Measurements from ENCODE around the gene NIBAN1.
"Not testable (repeated sequence)": the region's sequence is repeated elsewhere in the genome, so short reads cannot be mapped to it uniquely, and the experiment has no call there.

The NIBAN1 gene

GRCh38 chr1:184974056-184974836 is at the start of gene NIBAN1:
Gene NIBAN1, minus strand, starts transcription at chr1:184974508. Its CDS starts 152 bp downstream, at chr1:184974356.
- peak in 5 of 58 donors; percentile 1 to 42 (median 4) for DNase-seq

GRCh38 chr1:185017966-185018365 is 43.7 kb upstream of the NIBAN1 start:
- no peak for DNase-seq

- DNase-seq, result no peak
Measured at GRCh38 chr1:185017338-185017737, 43.0 kb upstream of the NIBAN1 start.

- no peak for DNase-seq
Measured at GRCh38 chr1:185016880-185017279, 42.6 kb upstream of the NIBAN1 start.

GRCh38 chr1:185015631-185016030 is 41.3 kb upstream of the NIBAN1 start:
- DNase-seq, result no peak

- no peak for DNase-seq
Measured at GRCh38 chr1:185014941-185015340, 40.6 kb upstream of the NIBAN1 start.

GRCh38 chr1:185010361-185010760 is 36.1 kb upstream of the NIBAN1 start:
- DNase-seq, result no peak

- DNase-seq, result no peak
Measured at GRCh38 chr1:185008838-185009237, 34.5 kb upstream of the NIBAN1 start.

- not testable (repeated sequence) for DNase-seq
Measured at GRCh38 chr1:185001312-185001880, 27.1 kb upstream of the NIBAN1 start.

GRCh38 chr1:184999974-185000373 is 25.7 kb upstream of the NIBAN1 start:
- DNase-seq, result not testable (repeated sequence)

- no peak for DNase-seq
Measured at GRCh38 chr1:184994301-184994700, 20.0 kb upstream of the NIBAN1 start.

- no peak for DNase-seq
Measured at GRCh38 chr1:184992271-184992670, 18.0 kb upstream of the NIBAN1 start.

- no peak for DNase-seq
Measured at GRCh38 chr1:184990204-184990603, 15.9 kb upstream of the NIBAN1 start.

- DNase-seq, result peak in 2 of 58 donors; percentile 1 to 2
Measured at GRCh38 chr1:184988506-184988905, 14.2 kb upstream of the NIBAN1 start.

- DNase-seq, result no peak
Measured at GRCh38 chr1:184987696-184988095, 13.4 kb upstream of the NIBAN1 start.

- DNase-seq, result no peak
Measured at GRCh38 chr1:184986250-184986649, 11.9 kb upstream of the NIBAN1 start.

- peak in 32 of 58 donors; percentile 2 to 51 (median 20) for DNase-seq
Measured at GRCh38 chr1:184982002-184982954, 8.0 kb upstream of the NIBAN1 start.

- no peak for DNase-seq
Measured at GRCh38 chr1:184980726-184981125, 6.4 kb upstream of the NIBAN1 start.

GRCh38 chr1:184975208-184975870 is 1.0 kb upstream of the NIBAN1 start:
- no peak for DNase-seq

GRCh38 chr1:184974837-184975115 is 468 bp upstream of the NIBAN1 start:
- no peak for DNase-seq

GRCh38 chr1:184973272-184974055 is 844 bp downstream of the NIBAN1 start:
- DNase-seq, result peak in 9 of 58 donors; percentile 1 to 37 (median 6)

Data from anterior cingulate cortex (tissue), 58 donors.